Prostate gland (tissue), 2 donors: ENCODE results near the gene NECTIN4. TPM values are rescaled to one million over a fixed set of nuclear protein-coding genes. Genes with fewer than 3 reads are reported as not detected.
A peak's percentile ranks its signal among the peaks of the same experiment; 100 is the strongest.

Experiments used
- DNase-seq: peaks from one replicate; pipeline ENCODE4 v3.0.0-alpha.2; 2019; ENCODE audit warnings: low spot score
- H3K27ac ChIP-seq, 2 donors: fragments of 200-600 bp; sonication (generic); 2 replicates each; pipeline ENCODE4 v1.5.1; 2017 to 2019
- H3K27me3 ChIP-seq: fragments of 200-600 bp; sonication (generic); replicated peaks from 2 replicates; pipeline ENCODE4 v1.5.1; 2019; ENCODE audit not compliant: insufficient read depth
- H3K36me3 ChIP-seq, 2 donors: fragments of 200-600 bp; sonication (generic); 1 replicate in 1 of 2; 2 replicates in 1 of 2; pipeline versions ENCODE4 v1.5.1 to v1.8.1; 2017 to 2019
- H3K4me1 ChIP-seq: fragments of 200-600 bp; sonication (generic); replicated peaks from 2 replicates; pipeline ENCODE4 v1.5.1; 2019
- H3K4me3 ChIP-seq, 2 donors: fragments of 200-600 bp; sonication (generic); 2 replicates each; pipeline ENCODE4 v1.5.1; 2017 to 2019
- H3K9me3 ChIP-seq: fragments of 200-600 bp; sonication (generic); 2 replicates; pipeline ENCODE4 v1.5.1; 2017
- POLR2A ChIP-seq: fragments of 450-650 bp; IDR thresholded peaks from one replicate; pipeline ENCODE4 v1.6.1; 2016; ENCODE audit warnings: antibody characterized with exemption, mild to moderate bottlenecking
- POLR2AphosphoS5 ChIP-seq: sonication (generic); formaldehyde crosslinking; IDR thresholded peaks from one replicate; pipeline ENCODE4 v1.6.1; 2017; ENCODE audit warnings: antibody characterized with exemption
- WGBS: methylation state at CpG from one replicate; pipeline ENCODE4 v1.1.5; 2018; 5-methylcytosine and 5-hydroxymethylcytosine counted together
- intact Hi-C: fragments of 100-400 bp; cut with DNase I; formaldehyde crosslinking; loops from one replicate; pipeline ENCODE4 v1.14.2; 2022
- total RNA-seq, 2 donors: library from RNA; depleted of rRNA; stranded (reverse); fragments of >200 nt; gene quantifications; one replicate each; pipeline ENCODE4 v1.1.0, GENCODE V29; 2016
- TF ChIP-seq, protein P1 (sequence below), 4 experiments: fragments of 200-600 bp in 2 of 4; fragments of 450-650 bp in 2 of 4; sonication (generic) in 2 of 4; IDR thresholded peaks; 1 replicate in 3 of 4; 2 replicates in 1 of 4; pipeline ENCODE4 v1.5.1; 2016 to 2019; ENCODE audit warnings: antibody characterized with exemption in 4 of 4, mild to moderate bottlenecking in 2 of 4, moderate library complexity in 2 of 4

The NECTIN4 gene
- total RNA-seq, 2 donors from 2014 or later: 9.6 to 18.6 TPM

DNA sequence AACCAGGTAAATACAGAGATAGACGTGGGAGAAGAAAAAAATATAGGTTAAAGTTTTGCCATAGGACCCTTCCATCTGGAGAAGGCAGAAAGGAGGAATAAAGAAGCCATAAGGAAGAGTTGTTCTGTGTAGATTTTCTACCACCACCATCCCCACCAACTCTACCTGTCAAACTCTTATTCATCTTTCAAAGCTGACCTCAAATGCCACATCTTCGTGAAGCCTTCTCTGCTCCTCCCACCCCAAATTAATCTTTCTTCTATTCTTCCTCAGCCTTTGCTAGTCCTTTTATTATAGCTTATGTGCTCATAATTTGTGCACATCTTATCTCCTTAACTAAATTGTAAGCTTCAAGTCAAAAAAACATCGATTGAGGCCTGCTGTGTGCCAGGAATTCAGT, 1.3 kb upstream of the NECTIN4 start:
- DNase-seq: no peak
- Histone ChIP-seq H3K27ac (no peak overlapping the region), H3K9me3 (no peaks in the 10 kb centered on the region), H3K36me3 (no peaks in the 10 kb centered on the region), H3K4me3 (no peak overlapping the region), H3K27me3 (no peaks in the 10 kb centered on the region), H3K4me1 (no peaks in the 10 kb centered on the region)
- TF ChIP-seq POLR2A (no peak), POLR2AphosphoS5 (no peak)
- TF ChIP-seq, protein P1, sequence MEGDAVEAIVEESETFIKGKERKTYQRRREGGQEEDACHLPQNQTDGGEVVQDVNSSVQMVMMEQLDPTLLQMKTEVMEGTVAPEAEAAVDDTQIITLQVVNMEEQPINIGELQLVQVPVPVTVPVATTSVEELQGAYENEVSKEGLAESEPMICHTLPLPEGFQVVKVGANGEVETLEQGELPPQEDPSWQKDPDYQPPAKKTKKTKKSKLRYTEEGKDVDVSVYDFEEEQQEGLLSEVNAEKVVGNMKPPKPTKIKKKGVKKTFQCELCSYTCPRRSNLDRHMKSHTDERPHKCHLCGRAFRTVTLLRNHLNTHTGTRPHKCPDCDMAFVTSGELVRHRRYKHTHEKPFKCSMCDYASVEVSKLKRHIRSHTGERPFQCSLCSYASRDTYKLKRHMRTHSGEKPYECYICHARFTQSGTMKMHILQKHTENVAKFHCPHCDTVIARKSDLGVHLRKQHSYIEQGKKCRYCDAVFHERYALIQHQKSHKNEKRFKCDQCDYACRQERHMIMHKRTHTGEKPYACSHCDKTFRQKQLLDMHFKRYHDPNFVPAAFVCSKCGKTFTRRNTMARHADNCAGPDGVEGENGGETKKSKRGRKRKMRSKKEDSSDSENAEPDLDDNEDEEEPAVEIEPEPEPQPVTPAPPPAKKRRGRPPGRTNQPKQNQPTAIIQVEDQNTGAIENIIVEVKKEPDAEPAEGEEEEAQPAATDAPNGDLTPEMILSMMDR (IDR thresholded peaks at IDR 0.05): no peak
- WGBS: 61% methylated on average over 3 of the region's 3 CpGs
- intact Hi-C loops: no loop called here

DNA sequence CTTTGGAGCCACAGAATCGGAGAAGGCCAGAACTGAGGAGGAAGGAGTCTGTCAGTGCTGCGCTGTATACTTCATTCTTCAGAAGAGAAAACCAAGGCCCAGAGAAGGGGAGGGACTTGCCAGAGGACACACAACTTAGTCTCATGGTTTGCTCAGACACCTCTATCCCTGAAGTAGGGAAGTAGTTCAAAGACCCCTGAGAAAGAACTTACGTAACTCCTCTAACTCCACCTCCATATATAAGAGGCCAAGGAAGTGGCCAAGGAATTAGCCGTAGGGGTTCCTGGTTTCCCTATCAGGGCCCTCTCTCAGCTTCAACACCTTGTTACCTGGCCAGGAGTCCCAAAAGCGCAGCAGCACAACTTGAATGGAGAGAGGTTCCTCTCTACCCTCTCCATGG, 580 bp upstream of the NECTIN4 start:
- intact Hi-C loops: no loop called here
- Histone ChIP-seq H3K9me3 (no peaks in the 10 kb centered on the region), H3K27ac (peak overlapping the region; percentile 68 to 82), H3K36me3 (no peaks in the 10 kb centered on the region), H3K4me3 (no peak overlapping the region), H3K4me1 (no peaks in the 10 kb centered on the region), H3K27me3 (no peaks in the 10 kb centered on the region)
- TF ChIP-seq, protein P1 (IDR thresholded peaks at IDR 0.05): no peak
- TF ChIP-seq POLR2A (no peak), POLR2AphosphoS5 (no peak)
- 96% methylated on average over 5 of the region's 5 CpGs for WGBS
- no peak for DNase-seq

DNA sequence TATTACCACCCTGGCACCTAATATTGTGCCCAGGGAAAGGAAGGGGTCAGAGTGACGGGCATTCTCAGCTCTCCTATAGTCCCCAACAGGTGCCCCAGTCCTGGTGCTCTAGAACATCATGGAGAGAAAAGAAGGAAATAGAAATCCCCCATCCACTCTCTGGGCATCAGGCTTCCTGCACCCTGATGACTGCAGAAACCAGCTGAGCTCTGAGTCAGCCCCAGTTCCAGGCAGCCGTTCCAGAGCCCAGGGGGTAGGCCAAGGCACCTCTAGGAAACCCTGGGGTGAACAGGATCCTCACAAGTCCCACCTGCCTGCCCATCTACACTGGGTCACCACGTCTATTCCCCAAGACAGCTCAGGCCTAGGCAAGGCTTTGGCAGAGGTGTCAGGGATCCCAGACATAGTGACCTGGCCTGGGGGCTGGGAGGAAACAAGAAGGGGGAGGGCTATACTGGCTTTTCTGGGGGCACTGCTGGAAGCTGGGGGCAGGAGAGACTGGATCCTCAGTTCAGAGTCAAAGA, 709 bp downstream of the NECTIN4 start:
- peak overlapping the region; percentile 68 to 82 for H3K27ac ChIP-seq
- no peaks in the 10 kb centered on the region for H3K36me3 ChIP-seq
- intact Hi-C loops: no loop called here
- H3K4me3 ChIP-seq: peak overlapping the region; percentile 29 to 38
- H3K27me3 ChIP-seq: no peaks in the 10 kb centered on the region
- no peaks in the 10 kb centered on the region for H3K9me3 ChIP-seq
- DNase-seq: no peak
- TF ChIP-seq POLR2AphosphoS5: no peak
- WGBS: 72% methylated on average over 3 of the region's 3 CpGs
- peaks cover 3% of the 10 kb centered on the region for H3K4me1 ChIP-seq

DNA sequence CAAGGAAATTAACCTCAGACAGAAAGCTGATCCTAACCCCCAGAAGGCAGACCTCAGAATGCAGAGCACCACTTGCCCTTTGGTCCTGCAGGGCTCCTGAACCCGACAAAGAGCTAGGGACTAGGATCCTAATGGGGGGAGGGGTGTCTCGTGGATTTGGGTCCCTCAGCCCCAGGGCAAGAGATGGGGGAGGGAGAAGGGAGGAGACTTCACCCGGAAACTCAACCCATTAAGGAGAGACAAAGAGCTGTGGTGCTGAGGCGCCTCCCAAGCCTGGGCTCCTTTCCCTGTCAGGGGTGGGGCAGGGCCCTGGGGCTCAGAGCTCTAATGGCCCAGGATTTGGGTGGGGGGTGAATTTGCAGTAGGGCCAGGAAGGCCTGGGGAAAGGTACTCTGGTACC, 2.9 kb downstream of the NECTIN4 start:
- intact Hi-C loops: no loop called here
- Histone ChIP-seq H3K36me3 (no peaks in the 10 kb centered on the region), H3K27me3 (no peaks in the 10 kb centered on the region), H3K27ac (peak overlapping the region; percentile 41 to 79), H3K4me1 (peaks cover 6% of the 10 kb centered on the region), H3K4me3 (no peak overlapping the region), H3K9me3 (no peaks in the 10 kb centered on the region)
- no peak for DNase-seq
- TF ChIP-seq POLR2AphosphoS5 (no peak), POLR2A (no peak)
- TF ChIP-seq, protein P1 (IDR thresholded peaks at IDR 0.05): no peak
- 31% methylated on average over 4 of the region's 4 CpGs for WGBS

DNA sequence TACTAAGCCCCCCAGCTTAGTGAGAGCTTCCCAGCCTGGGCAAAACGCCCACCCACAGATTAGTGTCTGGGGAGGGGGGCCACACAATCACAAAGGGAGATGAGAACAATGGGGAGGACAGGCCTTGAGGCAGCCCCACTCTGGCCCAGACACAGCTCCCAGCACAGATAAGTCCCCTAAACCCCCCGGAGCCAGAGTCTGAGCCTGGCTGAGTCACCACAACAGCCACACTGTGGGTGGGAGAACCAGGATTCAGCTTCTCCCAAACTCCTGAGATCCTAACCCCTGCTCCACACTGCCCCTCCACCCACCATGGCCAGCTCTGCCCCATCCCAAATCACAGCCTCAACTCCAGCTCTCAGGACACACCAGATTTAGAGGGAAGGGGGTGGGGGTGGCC, 4.2 kb downstream of the NECTIN4 start:
- Histone ChIP-seq H3K4me1 (peaks cover 6% of the 10 kb centered on the region), H3K27me3 (no peaks in the 10 kb centered on the region), H3K27ac (peak overlapping the region; percentile 72 to 79), H3K4me3 (no peak overlapping the region), H3K9me3 (no peaks in the 10 kb centered on the region), H3K36me3 (no peaks in the 10 kb centered on the region)
- TF ChIP-seq, protein P1 (IDR thresholded peaks at IDR 0.05): no peak
- TF ChIP-seq POLR2AphosphoS5 (no peak), POLR2A (no peak)
- no peak for DNase-seq
- intact Hi-C loops: no loop called here
- 64% methylated on average over 2 of the region's 2 CpGs for WGBS
